Left colon (tissue), 2 donors: ENCODE results near the gene PTPA. TPM values are rescaled to one million over a fixed set of nuclear protein-coding genes. Genes with fewer than 3 reads are reported as not detected.

Source experiments
- total RNA-seq, 2 donors: library from RNA; stranded (reverse); fragmentation: NEBNext Ultra II Directional; extraction: Animal tissue kit (Norgen Biotek cat#: 25700); gene quantifications; one replicate each; pipeline ENCODE4 v1.2.1, GENCODE V29; 2021
- donor health status: DM: no; HTN: no; CAD: no.
- donor health status: DM: yes; HTN: yes; CAD: no.

The PTPA gene
- total RNA-seq, 2 donors from 2014 or later: 90.8 to 91.9 TPM

Other genes starting within 250 kb of the PTPA start
- gene KYAT1, start 229.5 kb upstream of the PTPA start, total RNA-seq: 1 to 10 TPM; 2.1 TPM
- 10 to 100 TPM; 21.8 to 38.3 TPM for gene LRRC8A, start 229.3 kb upstream of the PTPA start, total RNA-seq
- 1 to 10 TPM; 1.5 to 7.1 TPM for gene PHYHD1, start 190.4 kb upstream of the PTPA start, total RNA-seq
- gene DOLK, start 163.8 kb upstream of the PTPA start, total RNA-seq: 10 to 100 TPM; 12.1 to 12.8 TPM
- 10 to 100 TPM; 19.6 to 23.6 TPM for gene NUP188, start 163.7 kb upstream of the PTPA start, total RNA-seq
- 100 to 1,000 TPM; 158 to 169 TPM for gene SH3GLB2, start 83.1 kb upstream of the PTPA start, total RNA-seq
- 10 to 100 TPM; 68.3 to 71.3 TPM for gene MIGA2, start 74.8 kb upstream of the PTPA start, total RNA-seq
- gene DOLPP1, start 30.3 kb upstream of the PTPA start, total RNA-seq: 10 to 100 TPM; 44.4 to 53.1 TPM
- 10 to 100 TPM; 62.4 to 76.1 TPM for gene CRAT, start 622 bp upstream of the PTPA start, total RNA-seq
- gene IER5L, start 66.8 kb downstream of the PTPA start, total RNA-seq: 1 to 10 TPM; 4.3 to 8.8 TPM